ENCODE data around the gene YTHDF1. TPM values are rescaled to one million over a fixed set of nuclear protein-coding genes. Genes with fewer than 3 reads are reported as not detected.

YTHDF1 gene
- total and polyA plus RNA-seq, 4 donors = 20.9 to 45.9 (median 34.2) TPM

- no peak for DNase-seq (ENCODE audit: low read depth in 4 of 6, low spot score in 6 of 6)
- 90% methylated on average over 16 of the region's 17 CpGs for WGBS (ENCODE audit: insufficient coverage)
- Histone ChIP-seq H3K36me3 (ENCODE audit: control insufficient read depth, insufficient read depth, low read length) (peaks cover 30% of the 10 kb centered on the region), H3K4me1 (ENCODE audit: control insufficient read depth, insufficient read depth, low read length) (peaks cover 3% of the 10 kb centered on the region), H3K4me3 (ENCODE audit: low read depth, low read length) (no peak overlapping the region), H3K27me3 (ENCODE audit: control insufficient read depth, insufficient read depth, low read length) (no peaks in the 10 kb centered on the region), H3K9me3 (ENCODE audit: control insufficient read depth, insufficient read depth, low read length) (no peaks in the 10 kb centered on the region), H3K27ac (ENCODE audit: low read depth, low read length) (no peak overlapping the region)
Measured at GRCh38 chr20:63189846-63190559, 25.9 kb downstream of the YTHDF1 start.

GRCh38 chr20:63189322-63189642, 26.6 kb downstream of the YTHDF1 start:
- H3K9me3 ChIP-seq (ENCODE audit: control insufficient read depth, insufficient read depth, low read length) = no peaks in the 10 kb centered on the region
- no peak for DNase-seq (ENCODE audit: low read depth in 4 of 6, low spot score in 6 of 6)
- no peak overlapping the region for H3K27ac ChIP-seq (ENCODE audit: low read depth, low read length)
- H3K36me3 ChIP-seq (ENCODE audit: control insufficient read depth, insufficient read depth, low read length) = peaks cover 26% of the 10 kb centered on the region
- H3K27me3 ChIP-seq (ENCODE audit: control insufficient read depth, insufficient read depth, low read length) = no peaks in the 10 kb centered on the region
- no peak overlapping the region for H3K4me3 ChIP-seq (ENCODE audit: low read depth, low read length)
- peaks cover 3% of the 10 kb centered on the region for H3K4me1 ChIP-seq (ENCODE audit: control insufficient read depth, insufficient read depth, low read length)
- 95% methylated on average over 4 of the region's 5 CpGs for WGBS (ENCODE audit: insufficient coverage)

GRCh38 chr20:63188641-63189321, 27.1 kb downstream of the YTHDF1 start:
- 60% methylated on average over 14 of the region's 15 CpGs for WGBS (ENCODE audit: insufficient coverage)
- no peaks in the 10 kb centered on the region for H3K27me3 ChIP-seq (ENCODE audit: control insufficient read depth, insufficient read depth, low read length)

GRCh38 chr20:63188159-63188442, 27.8 kb downstream of the YTHDF1 start:
- Histone ChIP-seq H3K36me3 (ENCODE audit: control insufficient read depth, insufficient read depth, low read length) (peaks cover 26% of the 10 kb centered on the region), H3K4me3 (ENCODE audit: low read depth, low read length) (no peak overlapping the region), H3K9me3 (ENCODE audit: control insufficient read depth, insufficient read depth, low read length) (no peaks in the 10 kb centered on the region), H3K4me1 (ENCODE audit: control insufficient read depth, insufficient read depth, low read length) (peaks cover 3% of the 10 kb centered on the region), H3K27ac (ENCODE audit: low read depth, low read length) (no peak overlapping the region), H3K27me3 (ENCODE audit: control insufficient read depth, insufficient read depth, low read length) (no peaks in the 10 kb centered on the region)
- no peak for DNase-seq (ENCODE audit: low read depth in 4 of 6, low spot score in 6 of 6)
- WGBS (ENCODE audit: insufficient coverage) = 79% methylated on average over 13 of the region's 13 CpGs

More at GRCh38 chr20:63188641-63189321, 27.1 kb downstream of the YTHDF1 start:
- Histone ChIP-seq H3K4me3 (ENCODE audit: low read depth, low read length) (no peak overlapping the region), H3K27ac (ENCODE audit: low read depth, low read length) (no peak overlapping the region), H3K9me3 (ENCODE audit: control insufficient read depth, insufficient read depth, low read length) (no peaks in the 10 kb centered on the region), H3K4me1 (ENCODE audit: control insufficient read depth, insufficient read depth, low read length) (peaks cover 3% of the 10 kb centered on the region), H3K36me3 (ENCODE audit: control insufficient read depth, insufficient read depth, low read length) (peaks cover 26% of the 10 kb centered on the region)
- no peak for DNase-seq (ENCODE audit: low read depth in 4 of 6, low spot score in 6 of 6)

- H3K36me3 ChIP-seq (ENCODE audit: control insufficient read depth, insufficient read depth, low read length) = peaks cover 25% of the 10 kb centered on the region
- WGBS (ENCODE audit: insufficient coverage) = 66% methylated on average over 7 of the region's 7 CpGs
- H3K4me1 ChIP-seq (ENCODE audit: control insufficient read depth, insufficient read depth, low read length) = peaks cover 7% of the 10 kb centered on the region
- no peak for DNase-seq (ENCODE audit: low read depth in 4 of 6, low spot score in 6 of 6)
- no peak overlapping the region for H3K4me3 ChIP-seq (ENCODE audit: low read depth, low read length)
- H3K27me3 ChIP-seq (ENCODE audit: control insufficient read depth, insufficient read depth, low read length) = no peaks in the 10 kb centered on the region
- H3K9me3 ChIP-seq (ENCODE audit: control insufficient read depth, insufficient read depth, low read length) = no peaks in the 10 kb centered on the region
- no peak overlapping the region for H3K27ac ChIP-seq (ENCODE audit: low read depth, low read length)
Measured at GRCh38 chr20:63187338-63188158, 28.4 kb downstream of the YTHDF1 start.

- peaks cover 29% of the 10 kb centered on the region for H3K36me3 ChIP-seq (ENCODE audit: control insufficient read depth, insufficient read depth, low read length)
- H3K4me1 ChIP-seq (ENCODE audit: control insufficient read depth, insufficient read depth, low read length) = peaks cover 14% of the 10 kb centered on the region
- H3K9me3 ChIP-seq (ENCODE audit: control insufficient read depth, insufficient read depth, low read length) = no peaks in the 10 kb centered on the region
- H3K27ac ChIP-seq (ENCODE audit: low read depth, low read length) = no peak overlapping the region
- H3K4me3 ChIP-seq (ENCODE audit: low read depth, low read length) = no peak overlapping the region
- DNase-seq (ENCODE audit: low read depth in 4 of 6, low spot score in 6 of 6) = no peak
- H3K27me3 ChIP-seq (ENCODE audit: control insufficient read depth, insufficient read depth, low read length) = no peaks in the 10 kb centered on the region
- WGBS (ENCODE audit: insufficient coverage) = 85% methylated on average over 8 of the region's 8 CpGs
Measured at GRCh38 chr20:63186528-63187316, 29.2 kb downstream of the YTHDF1 start.

- 95% methylated on average over 8 of the region's 8 CpGs for WGBS (ENCODE audit: insufficient coverage)
Measured at GRCh38 chr20:63186084-63186483, 29.8 kb downstream of the YTHDF1 start.

GRCh38 chr20:63185215-63185796, 30.6 kb downstream of the YTHDF1 start:
- Histone ChIP-seq H3K4me3 (ENCODE audit: low read depth, low read length) (no peak overlapping the region), H3K36me3 (ENCODE audit: control insufficient read depth, insufficient read depth, low read length) (peaks cover 31% of the 10 kb centered on the region), H3K4me1 (ENCODE audit: control insufficient read depth, insufficient read depth, low read length) (peaks cover 28% of the 10 kb centered on the region), H3K27ac (ENCODE audit: low read depth, low read length) (no peak overlapping the region), H3K9me3 (ENCODE audit: control insufficient read depth, insufficient read depth, low read length) (no peaks in the 10 kb centered on the region), H3K27me3 (ENCODE audit: control insufficient read depth, insufficient read depth, low read length) (no peaks in the 10 kb centered on the region)
- WGBS (ENCODE audit: insufficient coverage) = over 99% methylated on average over 21 of the region's 21 CpGs
- no peak for DNase-seq (ENCODE audit: low read depth in 4 of 6, low spot score in 6 of 6)

More at GRCh38 chr20:63186084-63186483, 29.8 kb downstream of the YTHDF1 start:
- H3K9me3 ChIP-seq (ENCODE audit: control insufficient read depth, insufficient read depth, low read length) = no peaks in the 10 kb centered on the region
- peaks cover 31% of the 10 kb centered on the region for H3K36me3 ChIP-seq (ENCODE audit: control insufficient read depth, insufficient read depth, low read length)
- DNase-seq (ENCODE audit: low read depth in 4 of 6, low spot score in 6 of 6) = no peak
- H3K27me3 ChIP-seq (ENCODE audit: control insufficient read depth, insufficient read depth, low read length) = no peaks in the 10 kb centered on the region
- no peak overlapping the region for H3K27ac ChIP-seq (ENCODE audit: low read depth, low read length)
- H3K4me3 ChIP-seq (ENCODE audit: low read depth, low read length) = no peak overlapping the region
- peaks cover 20% of the 10 kb centered on the region for H3K4me1 ChIP-seq (ENCODE audit: control insufficient read depth, insufficient read depth, low read length)

Data from spinal cord (tissue), 10 donors.